ENCODE results near the gene PRDM16.

PRDM16 gene

DNA sequence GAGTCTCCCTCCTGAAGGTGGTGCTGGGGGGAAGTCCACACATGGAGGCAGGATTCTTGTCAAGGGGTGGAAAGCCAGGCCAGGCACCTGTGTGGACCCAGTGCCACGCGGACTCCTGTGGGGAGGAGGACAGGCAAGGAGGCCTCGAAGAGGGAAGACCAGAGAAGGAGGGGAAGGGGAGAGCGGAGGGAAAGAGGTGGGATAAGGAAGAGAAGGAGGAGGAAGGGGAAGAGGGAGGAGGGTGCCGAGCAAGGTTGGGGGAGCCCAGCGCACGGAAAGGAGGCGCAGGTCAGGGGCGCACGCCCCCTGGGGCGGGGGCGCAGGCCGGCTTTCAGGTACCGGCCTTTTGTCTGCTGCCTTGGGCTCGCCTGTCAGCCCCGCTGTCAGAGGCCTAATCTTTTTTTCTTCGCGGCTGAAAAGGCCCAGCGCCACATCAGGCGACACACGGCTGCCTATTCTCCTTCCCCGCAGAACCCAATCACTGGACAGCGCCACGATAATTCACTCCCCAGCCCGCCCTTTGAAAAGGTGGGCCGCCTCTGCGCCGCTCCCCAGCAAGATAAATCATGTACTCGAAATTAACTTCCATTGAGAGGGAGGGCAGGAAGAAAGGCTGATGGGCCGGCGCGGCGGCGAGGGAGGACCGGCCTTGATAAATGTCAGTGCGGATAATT, 42.5 kb downstream of the PRDM16 start:
- Histone ChIP-seq H3K4me3 (ENCODE audit: low read depth, low read length) (no peak overlapping the region), H3K27me3 (ENCODE audit: insufficient read depth, low read depth, severe bottlenecking) (no peaks in the 10 kb centered on the region), H3K36me3 (no peaks in the 10 kb centered on the region), H3K27ac (no peak overlapping the region), H3K9me3 (ENCODE audit: severe bottlenecking) (peaks cover 7% of the 10 kb centered on the region)
- no peak for DNase-seq
- no peak for TF ChIP-seq CTCF (IDR thresholded peaks at IDR 0.05; ENCODE audit: low read depth, low read length)

DNA sequence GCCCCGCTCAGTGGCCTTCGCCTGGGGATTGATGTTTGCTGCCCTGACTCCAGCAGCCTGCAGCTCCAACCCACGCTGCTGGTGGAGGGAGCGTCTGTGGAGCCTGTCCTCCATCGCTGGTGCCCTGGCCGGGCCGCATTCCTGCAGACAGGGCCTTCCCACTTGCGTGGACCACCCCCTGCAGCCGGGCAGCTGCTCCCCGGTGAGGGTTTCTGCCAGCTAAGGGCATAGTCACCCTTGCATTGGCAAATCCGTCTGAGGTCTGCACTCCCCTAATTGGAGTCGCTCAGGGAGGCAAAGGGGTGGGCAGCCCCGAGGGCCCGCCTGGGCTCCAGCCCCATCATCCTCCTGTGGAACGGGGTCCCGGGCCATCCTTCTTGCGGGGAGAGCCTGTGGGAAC, 43.5 kb downstream of the PRDM16 start:
- no peaks in the 10 kb centered on the region for H3K36me3 ChIP-seq
- DNase-seq: no peak
- H3K27me3 ChIP-seq (ENCODE audit: insufficient read depth, low read depth, severe bottlenecking): no peaks in the 10 kb centered on the region
- TF ChIP-seq CTCF (IDR thresholded peaks at IDR 0.05; ENCODE audit: low read depth, low read length): no peak
- no peak overlapping the region for H3K4me3 ChIP-seq (ENCODE audit: low read depth, low read length)
- peaks cover 7% of the 10 kb centered on the region for H3K9me3 ChIP-seq (ENCODE audit: severe bottlenecking)
- H3K27ac ChIP-seq: no peak overlapping the region

- no peak for DNase-seq
- peak; percentile 19; the same call in 1 of the 2 replicates for TF ChIP-seq CTCF (IDR thresholded peaks at IDR 0.05; ENCODE audit: low read depth, low read length)
- no peaks in the 10 kb centered on the region for H3K36me3 ChIP-seq
- peaks cover 4% of the 10 kb centered on the region for H3K9me3 ChIP-seq (ENCODE audit: severe bottlenecking)
- H3K27me3 ChIP-seq (ENCODE audit: insufficient read depth, low read depth, severe bottlenecking): no peaks in the 10 kb centered on the region
- H3K27ac ChIP-seq: no peak overlapping the region
- no peak overlapping the region for H3K4me3 ChIP-seq (ENCODE audit: low read depth, low read length)
Observed at GRCh38 chr1:3113047-3113740, 44.2 kb downstream of the PRDM16 start.

GRCh38 chr1:3113741-3114056, 44.7 kb downstream of the PRDM16 start:
- H3K36me3 ChIP-seq: no peaks in the 10 kb centered on the region
- H3K27ac ChIP-seq: no peak overlapping the region
- TF ChIP-seq CTCF (IDR thresholded peaks at IDR 0.05; ENCODE audit: low read depth, low read length): no peak
- DNase-seq: no peak
- no peaks in the 10 kb centered on the region for H3K27me3 ChIP-seq (ENCODE audit: insufficient read depth, low read depth, severe bottlenecking)
- H3K4me3 ChIP-seq (ENCODE audit: low read depth, low read length): no peak overlapping the region
- no peaks in the 10 kb centered on the region for H3K9me3 ChIP-seq (ENCODE audit: severe bottlenecking)

- Histone ChIP-seq H3K27me3 (ENCODE audit: insufficient read depth, low read depth, severe bottlenecking) (no peaks in the 10 kb centered on the region), H3K36me3 (no peaks in the 10 kb centered on the region), H3K27ac (no peak overlapping the region), H3K9me3 (ENCODE audit: severe bottlenecking) (no peaks in the 10 kb centered on the region), H3K4me3 (ENCODE audit: low read depth, low read length) (no peak overlapping the region)
- no peak for DNase-seq
- TF ChIP-seq CTCF (IDR thresholded peaks at IDR 0.05; ENCODE audit: low read depth, low read length): no peak
Observed at GRCh38 chr1:3114131-3114744, 45.2 kb downstream of the PRDM16 start.

All from WERI-Rb-1 (cell line).